Tibial nerve (tissue), 4 donors: ENCODE data around the gene ZCWPW1.
"Not testable (repeated sequence)": the region's sequence is repeated elsewhere in the genome, so short reads cannot be mapped to it uniquely, and the experiment has no call there.

ENCODE experiments used
- EP300 ChIP-seq, 2 donors: sonication (generic); formaldehyde crosslinking; IDR thresholded peaks; one replicate each; pipeline ENCODE4 v1.6.1; 2017; ENCODE audit warnings: antibody characterized with exemption in 2 of 2, mild to moderate bottlenecking in 1 of 2
- POLR2A ChIP-seq, 2 donors: fragments of 450-650 bp; IDR thresholded peaks; one replicate each; pipeline ENCODE4 v1.6.1; 2017; ENCODE audit warnings: antibody characterized with exemption in 2 of 2, mild to moderate bottlenecking in 2 of 2, moderate library complexity in 2 of 2
- TF ChIP-seq, protein P1 (sequence below), 5 experiments: fragments of 200-600 bp in 3 of 5; fragments of 450-650 bp in 2 of 5; sonication (generic) in 3 of 5; IDR thresholded peaks; one replicate each; pipeline ENCODE4 v1.5.1; 2016 to 2019; ENCODE audit warnings: antibody characterized with exemption in 5 of 5, mild to moderate bottlenecking in 3 of 5, moderate library complexity in 2 of 5

DNA sequence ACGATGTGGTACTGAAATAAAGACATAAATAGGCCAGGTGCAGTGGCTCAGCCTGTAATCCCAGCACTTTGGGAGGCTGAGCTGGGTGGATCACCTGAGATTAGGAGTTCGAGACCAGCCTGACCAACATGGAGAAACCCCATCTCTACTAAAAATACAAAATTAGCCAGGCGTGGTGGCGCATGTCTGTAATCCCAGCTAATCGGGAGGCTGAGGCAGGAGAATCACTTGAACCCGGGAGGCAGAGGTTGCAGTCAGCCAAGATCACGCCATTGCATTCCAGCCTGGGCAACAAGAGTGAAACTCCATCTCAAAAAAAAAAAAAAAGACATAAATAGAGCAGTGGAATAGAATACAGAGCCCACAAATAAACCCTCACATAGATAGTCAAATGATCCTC, 64.7 kb downstream of the ZCWPW1 start:
- TF ChIP-seq, protein P1, sequence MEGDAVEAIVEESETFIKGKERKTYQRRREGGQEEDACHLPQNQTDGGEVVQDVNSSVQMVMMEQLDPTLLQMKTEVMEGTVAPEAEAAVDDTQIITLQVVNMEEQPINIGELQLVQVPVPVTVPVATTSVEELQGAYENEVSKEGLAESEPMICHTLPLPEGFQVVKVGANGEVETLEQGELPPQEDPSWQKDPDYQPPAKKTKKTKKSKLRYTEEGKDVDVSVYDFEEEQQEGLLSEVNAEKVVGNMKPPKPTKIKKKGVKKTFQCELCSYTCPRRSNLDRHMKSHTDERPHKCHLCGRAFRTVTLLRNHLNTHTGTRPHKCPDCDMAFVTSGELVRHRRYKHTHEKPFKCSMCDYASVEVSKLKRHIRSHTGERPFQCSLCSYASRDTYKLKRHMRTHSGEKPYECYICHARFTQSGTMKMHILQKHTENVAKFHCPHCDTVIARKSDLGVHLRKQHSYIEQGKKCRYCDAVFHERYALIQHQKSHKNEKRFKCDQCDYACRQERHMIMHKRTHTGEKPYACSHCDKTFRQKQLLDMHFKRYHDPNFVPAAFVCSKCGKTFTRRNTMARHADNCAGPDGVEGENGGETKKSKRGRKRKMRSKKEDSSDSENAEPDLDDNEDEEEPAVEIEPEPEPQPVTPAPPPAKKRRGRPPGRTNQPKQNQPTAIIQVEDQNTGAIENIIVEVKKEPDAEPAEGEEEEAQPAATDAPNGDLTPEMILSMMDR (IDR thresholded peaks at IDR 0.05) = not testable (repeated sequence)
- TF ChIP-seq POLR2A, EP300 (IDR thresholded peaks at IDR 0.05): not testable (repeated sequence)
